Stimulated activated naive CD8-positive, alpha-beta T cell treated with anti-CD3 and anti-CD28 coated beads, Interleukin-15, Interleukin-2, amounts not matched to agents 100 ng/mL and 50 ng/mL, for 24 hours (primary cell): Measurements from ENCODE around the gene IPO8.

Experiments used
- H3K27ac Mint-ChIP-seq: one replicate; pipeline ENCODE4 v1.8.0; 2021; ENCODE audit warnings: mild to moderate bottlenecking, mixed read lengths
- H3K27me3 Mint-ChIP-seq: one replicate; pipeline ENCODE4 v1.8.0; 2021; ENCODE audit warnings: mixed read lengths
- H3K36me3 Mint-ChIP-seq: one replicate; pipeline ENCODE4 v1.8.0; 2021; ENCODE audit warnings: low read depth, mixed read lengths
- H3K4me1 Mint-ChIP-seq: one replicate; pipeline ENCODE4 v1.8.0; 2021; ENCODE audit warnings: low read depth, mixed read lengths
- H3K4me3 Mint-ChIP-seq: one replicate; pipeline ENCODE4 v1.8.0; 2021; ENCODE audit warnings: mild to moderate bottlenecking, mixed read lengths
- H3K9me3 Mint-ChIP-seq: one replicate; pipeline ENCODE4 v1.8.0; 2021; ENCODE audit warnings: mixed read lengths

Gene IPO8

GRCh38 chr12:30698346-30698745 is 2.7 kb upstream of the IPO8 start:
- H3K36me3 Mint-ChIP-seq: no peaks in the 10 kb centered on the region

GRCh38 chr12:30696943-30697342 is 1.3 kb upstream of the IPO8 start:
- Mint-ChIP-seq H3K9me3 (no peaks in the 10 kb centered on the region), H3K36me3 (peaks cover 5% of the 10 kb centered on the region), H3K27me3 (no peaks in the 10 kb centered on the region), H3K27ac (no peak overlapping the region), H3K4me1 (peaks cover 39% of the 10 kb centered on the region), H3K4me3 (no peak overlapping the region)

More at GRCh38 chr12:30698346-30698745, 2.7 kb upstream of the IPO8 start:
- Mint-ChIP-seq H3K4me3 (no peak overlapping the region), H3K27me3 (no peaks in the 10 kb centered on the region), H3K27ac (no peak overlapping the region), H3K4me1 (peaks cover 25% of the 10 kb centered on the region), H3K9me3 (no peaks in the 10 kb centered on the region)

GRCh38 chr12:30696486-30696885 is 817 bp upstream of the IPO8 start:
- Mint-ChIP-seq H3K9me3 (no peaks in the 10 kb centered on the region), H3K4me1 (peaks cover 42% of the 10 kb centered on the region), H3K27ac (peak overlapping the region; percentile 92), H3K36me3 (peaks cover 5% of the 10 kb centered on the region), H3K4me3 (peak overlapping the region; percentile 90), H3K27me3 (no peaks in the 10 kb centered on the region)

- Mint-ChIP-seq H3K4me1 (peaks cover 46% of the 10 kb centered on the region), H3K9me3 (no peaks in the 10 kb centered on the region), H3K27me3 (no peaks in the 10 kb centered on the region), H3K36me3 (peaks cover 5% of the 10 kb centered on the region), H3K27ac (peak overlapping the region; percentile 92), H3K4me3 (peak overlapping the region; percentile 90)
These were observed 387 bp upstream of the IPO8 start for GRCh38 chr12:30696103-30696408.

GRCh38 chr12:30694412-30695198 is 1.1 kb downstream of the IPO8 start:
- Mint-ChIP-seq H3K4me3 (peak overlapping the region; percentile 90), H3K9me3 (no peaks in the 10 kb centered on the region), H3K4me1 (peaks cover 53% of the 10 kb centered on the region), H3K27me3 (no peaks in the 10 kb centered on the region), H3K27ac (peak overlapping the region; percentile 77), H3K36me3 (peaks cover 11% of the 10 kb centered on the region)

GRCh38 chr12:30692470-30692869 is 3.2 kb downstream of the IPO8 start:
- H3K36me3 Mint-ChIP-seq: peaks cover 19% of the 10 kb centered on the region
- H3K4me1 Mint-ChIP-seq: peaks cover 59% of the 10 kb centered on the region
- no peaks in the 10 kb centered on the region for H3K27me3 Mint-ChIP-seq
- H3K27ac Mint-ChIP-seq: no peak overlapping the region
- no peaks in the 10 kb centered on the region for H3K9me3 Mint-ChIP-seq
- H3K4me3 Mint-ChIP-seq: no peak overlapping the region

- Mint-ChIP-seq H3K27ac (no peak overlapping the region), H3K4me1 (peaks cover 58% of the 10 kb centered on the region), H3K4me3 (no peak overlapping the region), H3K9me3 (no peaks in the 10 kb centered on the region), H3K27me3 (no peaks in the 10 kb centered on the region), H3K36me3 (peaks cover 23% of the 10 kb centered on the region)
These were observed 4.4 kb downstream of the IPO8 start for GRCh38 chr12:30691122-30691879.

- no peak overlapping the region for H3K4me3 Mint-ChIP-seq
- H3K36me3 Mint-ChIP-seq: peaks cover 43% of the 10 kb centered on the region
- no peaks in the 10 kb centered on the region for H3K9me3 Mint-ChIP-seq
- peaks cover 29% of the 10 kb centered on the region for H3K4me1 Mint-ChIP-seq
- H3K27me3 Mint-ChIP-seq: no peaks in the 10 kb centered on the region
- no peak overlapping the region for H3K27ac Mint-ChIP-seq
These were observed 8.2 kb downstream of the IPO8 start for GRCh38 chr12:30687265-30687986.

- Mint-ChIP-seq H3K9me3 (no peaks in the 10 kb centered on the region), H3K4me3 (no peak overlapping the region), H3K4me1 (no peaks in the 10 kb centered on the region), H3K36me3 (peaks cover 71% of the 10 kb centered on the region), H3K27me3 (no peaks in the 10 kb centered on the region), H3K27ac (no peak overlapping the region)
These were observed 16.4 kb downstream of the IPO8 start for GRCh38 chr12:30679241-30679640.

- H3K27me3 Mint-ChIP-seq: no peaks in the 10 kb centered on the region
- no peak overlapping the region for H3K27ac Mint-ChIP-seq
- H3K4me3 Mint-ChIP-seq: no peak overlapping the region
- H3K4me1 Mint-ChIP-seq: no peaks in the 10 kb centered on the region
- H3K9me3 Mint-ChIP-seq: no peaks in the 10 kb centered on the region
- H3K36me3 Mint-ChIP-seq: peaks cover 66% of the 10 kb centered on the region
These were observed 17.4 kb downstream of the IPO8 start for GRCh38 chr12:30678221-30678620.

- Mint-ChIP-seq H3K27me3 (no peaks in the 10 kb centered on the region), H3K9me3 (no peaks in the 10 kb centered on the region), H3K27ac (no peak overlapping the region), H3K4me3 (no peak overlapping the region), H3K36me3 (peaks cover 46% of the 10 kb centered on the region), H3K4me1 (no peaks in the 10 kb centered on the region)
These were observed 34.5 kb downstream of the IPO8 start for GRCh38 chr12:30661210-30661609.

GRCh38 chr12:30652034-30652696 is 43.5 kb downstream of the IPO8 start:
- Mint-ChIP-seq H3K4me1 (peaks cover 18% of the 10 kb centered on the region), H3K27me3 (no peaks in the 10 kb centered on the region), H3K9me3 (no peaks in the 10 kb centered on the region), H3K4me3 (no peak overlapping the region), H3K36me3 (peaks cover 54% of the 10 kb centered on the region), H3K27ac (peak overlapping the region; percentile 26)

GRCh38 chr12:30646821-30647220 is 48.8 kb downstream of the IPO8 start:
- no peak overlapping the region for H3K27ac Mint-ChIP-seq
- H3K9me3 Mint-ChIP-seq: no peaks in the 10 kb centered on the region
- H3K4me3 Mint-ChIP-seq: no peak overlapping the region
- H3K36me3 Mint-ChIP-seq: peaks cover 48% of the 10 kb centered on the region
- no peaks in the 10 kb centered on the region for H3K27me3 Mint-ChIP-seq
- H3K4me1 Mint-ChIP-seq: peaks cover 11% of the 10 kb centered on the region

GRCh38 chr12:30643366-30643765 is 52.3 kb downstream of the IPO8 start:
- Mint-ChIP-seq H3K4me1 (peaks cover 3% of the 10 kb centered on the region), H3K36me3 (peaks cover 52% of the 10 kb centered on the region), H3K27ac (no peak overlapping the region), H3K9me3 (no peaks in the 10 kb centered on the region), H3K4me3 (no peak overlapping the region), H3K27me3 (no peaks in the 10 kb centered on the region)

GRCh38 chr12:30640392-30640791 is 55.3 kb downstream of the IPO8 start:
- Mint-ChIP-seq H3K27me3 (no peaks in the 10 kb centered on the region), H3K4me1 (peaks cover 3% of the 10 kb centered on the region), H3K27ac (no peak overlapping the region), H3K36me3 (peaks cover 63% of the 10 kb centered on the region), H3K4me3 (no peak overlapping the region), H3K9me3 (no peaks in the 10 kb centered on the region)
